ENCODE data around the gene GOLPH3.

Gene GOLPH3

DNA sequence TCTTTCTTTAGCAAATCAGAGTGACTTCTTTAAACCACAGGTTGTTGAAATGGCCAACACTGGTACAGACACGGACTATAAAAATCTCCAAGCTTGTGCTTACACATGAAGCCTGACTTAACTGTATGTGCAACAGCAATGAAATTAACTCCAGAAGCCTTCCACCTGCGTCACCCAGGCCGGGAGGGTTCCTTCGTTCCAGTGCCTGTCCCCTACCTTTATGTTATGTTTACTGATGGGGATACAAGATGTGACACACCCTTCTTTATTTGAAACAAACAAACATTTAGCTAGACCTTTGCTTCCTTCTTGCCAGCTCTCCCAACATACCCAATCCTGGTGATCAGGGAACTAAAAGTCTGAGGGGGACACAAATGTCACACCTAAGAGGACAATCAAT is 66.0 kb downstream of the GOLPH3 start:
- H3K4me3 ChIP-seq (ENCODE audit: low read length) = no peak overlapping the region
- DNase-seq (ENCODE audit: low read depth) = no peak
- TF ChIP-seq, protein P1, sequence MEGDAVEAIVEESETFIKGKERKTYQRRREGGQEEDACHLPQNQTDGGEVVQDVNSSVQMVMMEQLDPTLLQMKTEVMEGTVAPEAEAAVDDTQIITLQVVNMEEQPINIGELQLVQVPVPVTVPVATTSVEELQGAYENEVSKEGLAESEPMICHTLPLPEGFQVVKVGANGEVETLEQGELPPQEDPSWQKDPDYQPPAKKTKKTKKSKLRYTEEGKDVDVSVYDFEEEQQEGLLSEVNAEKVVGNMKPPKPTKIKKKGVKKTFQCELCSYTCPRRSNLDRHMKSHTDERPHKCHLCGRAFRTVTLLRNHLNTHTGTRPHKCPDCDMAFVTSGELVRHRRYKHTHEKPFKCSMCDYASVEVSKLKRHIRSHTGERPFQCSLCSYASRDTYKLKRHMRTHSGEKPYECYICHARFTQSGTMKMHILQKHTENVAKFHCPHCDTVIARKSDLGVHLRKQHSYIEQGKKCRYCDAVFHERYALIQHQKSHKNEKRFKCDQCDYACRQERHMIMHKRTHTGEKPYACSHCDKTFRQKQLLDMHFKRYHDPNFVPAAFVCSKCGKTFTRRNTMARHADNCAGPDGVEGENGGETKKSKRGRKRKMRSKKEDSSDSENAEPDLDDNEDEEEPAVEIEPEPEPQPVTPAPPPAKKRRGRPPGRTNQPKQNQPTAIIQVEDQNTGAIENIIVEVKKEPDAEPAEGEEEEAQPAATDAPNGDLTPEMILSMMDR (conservative IDR thresholded peaks at IDR 0.05; ENCODE audit: low read depth, low read length) = no peak

DNA sequence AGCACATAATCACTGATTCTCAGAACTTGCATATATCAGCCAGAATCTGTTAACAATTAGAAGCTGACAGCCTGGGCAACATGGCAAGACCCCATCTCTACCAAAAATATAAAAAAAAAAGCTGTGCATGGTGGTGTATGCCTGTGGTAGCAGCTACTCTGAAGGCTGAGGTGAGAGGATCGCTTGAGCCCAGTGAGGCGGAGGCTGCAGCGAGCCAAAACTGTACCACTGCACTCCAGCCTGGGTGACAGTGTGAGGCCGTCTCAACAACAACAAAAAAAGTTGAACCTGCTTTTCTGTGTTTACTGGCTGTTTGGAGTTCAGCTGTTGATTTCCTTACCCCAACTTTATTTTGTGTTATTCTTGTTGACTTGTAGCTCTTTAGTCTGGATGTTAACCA is 66.8 kb downstream of the GOLPH3 start:
- TF ChIP-seq, protein P1 (conservative IDR thresholded peaks at IDR 0.05; ENCODE audit: low read depth, low read length) = no peak
- DNase-seq (ENCODE audit: low read depth) = no peak
- H3K4me3 ChIP-seq (ENCODE audit: low read length) = no peak overlapping the region

DNA sequence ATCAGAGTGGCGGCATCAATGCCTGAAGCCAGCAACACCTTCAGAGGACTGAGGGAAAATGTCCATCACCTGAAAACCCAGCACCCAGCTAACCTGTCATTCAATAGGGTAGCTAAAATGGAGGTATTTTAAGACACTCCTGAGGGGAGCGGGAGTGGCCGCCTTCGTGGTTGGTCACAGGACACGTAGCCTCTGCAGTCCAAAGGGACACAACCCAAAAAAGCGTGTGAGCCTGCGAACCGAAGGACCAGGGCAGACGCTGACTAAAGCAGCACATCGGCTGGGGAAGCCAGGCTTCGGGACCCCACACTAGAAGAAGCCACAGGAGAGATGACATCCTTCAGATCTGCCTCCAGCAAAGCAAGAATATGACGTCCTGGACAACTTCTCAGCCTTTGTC is 70.6 kb downstream of the GOLPH3 start:
- H3K4me3 ChIP-seq (ENCODE audit: low read length) = no peak overlapping the region
- no peak for DNase-seq (ENCODE audit: low read depth)
- TF ChIP-seq, protein P1 (conservative IDR thresholded peaks at IDR 0.05; ENCODE audit: low read depth, low read length) = no peak

DNA sequence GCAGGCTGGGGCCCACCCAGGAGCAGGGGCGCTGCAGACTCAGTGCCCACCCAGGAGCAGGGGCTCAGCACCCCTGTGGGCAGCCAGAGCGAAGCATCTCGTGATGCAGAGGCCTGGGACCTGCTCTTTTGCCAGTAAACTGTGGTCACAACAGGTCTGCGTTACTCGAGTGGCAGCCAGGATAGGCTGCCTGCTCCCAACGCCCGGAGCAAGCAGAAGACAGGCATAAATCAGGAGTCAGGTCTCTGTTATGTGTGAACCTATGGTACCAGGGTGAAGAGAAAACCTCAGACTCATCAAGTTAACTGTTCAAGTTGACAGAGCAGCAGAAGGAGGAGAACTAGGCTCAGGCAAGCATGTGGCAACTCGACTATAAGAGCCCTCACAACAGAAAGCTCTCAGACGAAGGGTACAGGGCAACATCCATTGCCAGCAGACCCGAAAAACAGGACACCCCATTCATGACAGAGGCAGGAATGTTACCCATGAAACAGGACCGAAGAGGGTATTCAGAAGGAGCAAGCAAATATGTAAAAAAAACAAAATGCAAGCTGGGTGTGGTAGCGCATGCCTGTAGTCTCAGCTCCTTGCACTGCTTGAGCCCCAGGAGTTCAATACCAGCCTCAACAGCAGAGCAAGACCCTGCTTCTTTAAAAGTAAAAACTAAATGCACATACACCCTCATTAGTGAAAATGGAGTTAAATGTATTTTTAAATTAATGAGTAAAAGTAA is 71.7 kb downstream of the GOLPH3 start:
- TF ChIP-seq, protein P1 (conservative IDR thresholded peaks at IDR 0.05; ENCODE audit: low read depth, low read length) = no peak
- DNase-seq (ENCODE audit: low read depth) = no peak

DNA sequence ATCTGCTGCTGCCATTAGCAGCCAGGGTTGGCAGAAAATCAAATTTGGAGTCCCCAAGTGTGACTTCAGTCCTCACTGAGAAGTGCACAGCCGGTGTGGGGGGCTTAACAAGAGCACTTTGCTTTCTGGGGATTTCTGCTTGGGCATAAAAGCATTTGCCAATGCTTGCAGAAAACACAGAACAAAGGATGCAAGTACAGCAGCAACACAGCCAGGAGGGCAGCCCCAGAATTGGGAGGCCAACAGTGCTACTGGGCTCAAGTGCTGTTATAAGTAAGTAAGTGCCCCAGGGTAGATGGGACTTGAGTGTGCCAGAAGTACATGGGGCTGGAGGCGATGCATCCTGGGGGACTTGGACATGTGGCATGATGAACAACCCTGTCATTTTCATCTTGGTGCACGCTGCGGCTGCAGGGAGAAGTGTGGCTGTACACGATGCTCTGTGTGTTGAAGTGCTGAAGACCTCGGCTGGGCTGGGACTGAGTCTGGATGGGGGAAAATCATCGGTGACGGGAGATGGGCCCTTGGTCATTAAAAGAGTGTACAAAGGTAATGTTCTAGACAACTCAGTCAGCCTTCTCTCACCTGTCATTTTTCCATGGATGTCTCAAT is 73.3 kb downstream of the GOLPH3 start:
- TF ChIP-seq, protein P1 (conservative IDR thresholded peaks at IDR 0.05; ENCODE audit: low read depth, low read length) = no peak

More for the DNA sequence above, 71.7 kb downstream of the GOLPH3 start:
- no peak overlapping the region for H3K4me3 ChIP-seq (ENCODE audit: low read length)

DNA sequence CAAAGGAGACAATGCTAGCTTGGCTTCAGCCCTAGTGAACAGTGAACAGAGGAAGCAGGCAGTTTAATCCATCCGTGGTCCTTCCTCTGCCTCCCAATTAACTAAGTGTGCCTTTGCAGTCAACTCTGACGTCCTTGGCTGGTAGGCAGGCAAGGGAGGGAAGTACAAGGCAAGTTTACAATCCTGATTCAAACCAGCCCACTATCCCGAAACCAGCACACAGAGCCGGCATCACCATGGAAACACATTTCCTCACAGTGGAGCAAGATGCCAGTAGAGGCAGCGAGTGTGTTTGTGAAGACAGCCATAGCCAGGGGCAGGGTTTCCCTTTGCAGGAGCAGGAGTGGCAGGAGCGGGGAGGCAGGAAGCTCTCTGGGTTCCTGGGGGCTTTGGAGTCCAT is 73.9 kb downstream of the GOLPH3 start:
- TF ChIP-seq, protein P1 (conservative IDR thresholded peaks at IDR 0.05; ENCODE audit: low read depth, low read length) = no peak
- no peak overlapping the region for H3K4me3 ChIP-seq (ENCODE audit: low read length)
- no peak for DNase-seq (ENCODE audit: low read depth)

More for the DNA sequence above, 73.3 kb downstream of the GOLPH3 start:
- no peak overlapping the region for H3K4me3 ChIP-seq (ENCODE audit: low read length)
- no peak for DNase-seq (ENCODE audit: low read depth)
